Inflammatory macrophage treated with lipopolysaccharide for 1 hour (primary cell): ENCODE results near the gene GGA3.
"Not testable (repeated sequence)": the region's sequence is repeated elsewhere in the genome, so short reads cannot be mapped to it uniquely, and the experiment has no call there.

Experiments used
- DNase-seq, 2 donors: peaks; one replicate each; pipeline ENCODE4 v3.0.0-alpha.2; 2020 to 2022

The GGA3 gene

GRCh38 chr17:75261336-75262111, at the start of gene GGA3, which contains the start of gene MRPS7:
TSS of gene GGA3 (minus strand) at chr17:75261606. CDS start at chr17:75261587, 19 bp downstream.
TSS of gene MRPS7 (plus strand) at chr17:75261879. CDS start at chr17:75261901, 22 bp downstream.
- peak; percentile 91 to 98 for DNase-seq

- no peak for DNase-seq
Observed at GRCh38 chr17:75308732-75309629, 47.6 kb upstream of the GGA3 start.

GRCh38 chr17:75307957-75308731, 46.7 kb upstream of the GGA3 start:
- no peak for DNase-seq

GRCh38 chr17:75301502-75302206, 40.2 kb upstream of the GGA3 start:
- peak; percentile 87 to 92 for DNase-seq

- DNase-seq, result peak; percentile 78 to 94
Observed at GRCh38 chr17:75301049-75301448, 39.6 kb upstream of the GGA3 start.

GRCh38 chr17:75300280-75300679, 38.9 kb upstream of the GGA3 start:
- DNase-seq, result no peak

- peak; percentile 90 to 93 for DNase-seq
Observed at GRCh38 chr17:75295201-75296158, 34.1 kb upstream of the GGA3 start.

GRCh38 chr17:75292810-75293448, 31.5 kb upstream of the GGA3 start:
- DNase-seq, result not testable (repeated sequence)

GRCh38 chr17:75289832-75290337, 28.5 kb upstream of the GGA3 start:
- DNase-seq, result peak; percentile 76 to 77

- DNase-seq, result peak; percentile 95 to 97
Observed at GRCh38 chr17:75289115-75289831, 27.9 kb upstream of the GGA3 start, which contains the start of gene SLC25A19. TSS of gene SLC25A19 (minus strand) at chr17:75289433. CDS start at chr17:75286764, 2,669 bp downstream.

- DNase-seq, result no peak
Observed at GRCh38 chr17:75288770-75289114, 27.3 kb upstream of the GGA3 start.

- no peak for DNase-seq
Observed at GRCh38 chr17:75288359-75288758, 27.0 kb upstream of the GGA3 start.

- no peak for DNase-seq
Observed at GRCh38 chr17:75287221-75287620, 25.8 kb upstream of the GGA3 start.

- DNase-seq, result no peak
Observed at GRCh38 chr17:75285123-75285522, 23.7 kb upstream of the GGA3 start.

- not testable (repeated sequence) for DNase-seq
Observed at GRCh38 chr17:75280189-75280588, 18.8 kb upstream of the GGA3 start.

- DNase-seq, result no peak
Observed at GRCh38 chr17:75277664-75278071, 16.3 kb upstream of the GGA3 start.

- DNase-seq, result no peak
Observed at GRCh38 chr17:75273977-75274708, 12.7 kb upstream of the GGA3 start.

GRCh38 chr17:75272848-75273184, 11.4 kb upstream of the GGA3 start:
- no peak for DNase-seq
